Measurements from ENCODE around the gene KCNT1.

KCNT1 gene

GRCh38 chr9:135705376-135705775 lies 3.4 kb downstream of the KCNT1 start:
- no peak overlapping the region for H3K9ac ChIP-seq (ENCODE audit: low read length)
- H3K9me3 ChIP-seq (ENCODE audit: control insufficient read depth, low read length) = no peaks in the 10 kb centered on the region
- no peaks in the 10 kb centered on the region for H3K36me3 ChIP-seq (ENCODE audit: control insufficient read depth, insufficient read depth, low read length)
- H3K27me3 ChIP-seq (ENCODE audit: control insufficient read depth, insufficient read depth, low read length) = peaks cover 21% of the 10 kb centered on the region
- no peak overlapping the region for H3K4me3 ChIP-seq (ENCODE audit: low read length)
- peaks cover 4% of the 10 kb centered on the region for H3K4me1 ChIP-seq (ENCODE audit: control insufficient read depth, insufficient read depth, low read length)

GRCh38 chr9:135706288-135706687 lies 4.3 kb downstream of the KCNT1 start:
- peaks cover 4% of the 10 kb centered on the region for H3K4me1 ChIP-seq (ENCODE audit: control insufficient read depth, insufficient read depth, low read length)
- no peaks in the 10 kb centered on the region for H3K9me3 ChIP-seq (ENCODE audit: control insufficient read depth, low read length)
- H3K27me3 ChIP-seq (ENCODE audit: control insufficient read depth, insufficient read depth, low read length) = peaks cover 19% of the 10 kb centered on the region
- no peaks in the 10 kb centered on the region for H3K36me3 ChIP-seq (ENCODE audit: control insufficient read depth, insufficient read depth, low read length)
- no peak overlapping the region for H3K9ac ChIP-seq (ENCODE audit: low read length)
- no peak overlapping the region for H3K4me3 ChIP-seq (ENCODE audit: low read length)

GRCh38 chr9:135707252-135708138 lies 5.5 kb downstream of the KCNT1 start:
- H3K9me3 ChIP-seq (ENCODE audit: control insufficient read depth, low read length) = no peaks in the 10 kb centered on the region
- no peak overlapping the region for H3K4me3 ChIP-seq (ENCODE audit: low read length)
- no peaks in the 10 kb centered on the region for H3K36me3 ChIP-seq (ENCODE audit: control insufficient read depth, insufficient read depth, low read length)
- no peaks in the 10 kb centered on the region for H3K4me1 ChIP-seq (ENCODE audit: control insufficient read depth, insufficient read depth, low read length)
- no peak overlapping the region for H3K9ac ChIP-seq (ENCODE audit: low read length)
- peaks cover 11% of the 10 kb centered on the region for H3K27me3 ChIP-seq (ENCODE audit: control insufficient read depth, insufficient read depth, low read length)

GRCh38 chr9:135708164-135708563 lies 6.2 kb downstream of the KCNT1 start:
- Histone ChIP-seq H3K36me3 (ENCODE audit: control insufficient read depth, insufficient read depth, low read length) (no peaks in the 10 kb centered on the region), H3K4me3 (ENCODE audit: low read length) (no peak overlapping the region), H3K4me1 (ENCODE audit: control insufficient read depth, insufficient read depth, low read length) (no peaks in the 10 kb centered on the region), H3K27me3 (ENCODE audit: control insufficient read depth, insufficient read depth, low read length) (peaks cover 9% of the 10 kb centered on the region), H3K9me3 (ENCODE audit: control insufficient read depth, low read length) (no peaks in the 10 kb centered on the region), H3K9ac (ENCODE audit: low read length) (no peak overlapping the region)

GRCh38 chr9:135711391-135711790 lies 9.4 kb downstream of the KCNT1 start:
- H3K9ac ChIP-seq (ENCODE audit: low read length) = no peak overlapping the region
- H3K4me1 ChIP-seq (ENCODE audit: control insufficient read depth, insufficient read depth, low read length) = no peaks in the 10 kb centered on the region
- H3K4me3 ChIP-seq (ENCODE audit: low read length) = no peak overlapping the region
- no peaks in the 10 kb centered on the region for H3K9me3 ChIP-seq (ENCODE audit: control insufficient read depth, low read length)
- no peaks in the 10 kb centered on the region for H3K36me3 ChIP-seq (ENCODE audit: control insufficient read depth, insufficient read depth, low read length)
- peaks cover 37% of the 10 kb centered on the region for H3K27me3 ChIP-seq (ENCODE audit: control insufficient read depth, insufficient read depth, low read length)

- H3K27me3 ChIP-seq (ENCODE audit: control insufficient read depth, insufficient read depth, low read length) = peaks cover 41% of the 10 kb centered on the region
- no peaks in the 10 kb centered on the region for H3K36me3 ChIP-seq (ENCODE audit: control insufficient read depth, insufficient read depth, low read length)
- no peak overlapping the region for H3K4me3 ChIP-seq (ENCODE audit: low read length)
- H3K9me3 ChIP-seq (ENCODE audit: control insufficient read depth, low read length) = no peaks in the 10 kb centered on the region
- no peaks in the 10 kb centered on the region for H3K4me1 ChIP-seq (ENCODE audit: control insufficient read depth, insufficient read depth, low read length)
- no peak overlapping the region for H3K9ac ChIP-seq (ENCODE audit: low read length)
These were observed 9.9 kb downstream of the KCNT1 start for GRCh38 chr9:135711881-135712280.

GRCh38 chr9:135712613-135713295 lies 10.8 kb downstream of the KCNT1 start:
- H3K27me3 ChIP-seq (ENCODE audit: control insufficient read depth, insufficient read depth, low read length) = peaks cover 40% of the 10 kb centered on the region
- no peaks in the 10 kb centered on the region for H3K9me3 ChIP-seq (ENCODE audit: control insufficient read depth, low read length)
- H3K4me3 ChIP-seq (ENCODE audit: low read length) = no peak overlapping the region
- H3K4me1 ChIP-seq (ENCODE audit: control insufficient read depth, insufficient read depth, low read length) = no peaks in the 10 kb centered on the region
- no peaks in the 10 kb centered on the region for H3K36me3 ChIP-seq (ENCODE audit: control insufficient read depth, insufficient read depth, low read length)
- no peak overlapping the region for H3K9ac ChIP-seq (ENCODE audit: low read length)

- Histone ChIP-seq H3K9me3 (ENCODE audit: control insufficient read depth, low read length) (no peaks in the 10 kb centered on the region), H3K27me3 (ENCODE audit: control insufficient read depth, insufficient read depth, low read length) (peaks cover 45% of the 10 kb centered on the region), H3K4me1 (ENCODE audit: control insufficient read depth, insufficient read depth, low read length) (no peaks in the 10 kb centered on the region), H3K4me3 (ENCODE audit: low read length) (no peak overlapping the region), H3K36me3 (ENCODE audit: control insufficient read depth, insufficient read depth, low read length) (no peaks in the 10 kb centered on the region), H3K9ac (ENCODE audit: low read length) (no peak overlapping the region)
These were observed 12.5 kb downstream of the KCNT1 start for GRCh38 chr9:135714242-135715055.

GRCh38 chr9:135715056-135715595 lies 13.1 kb downstream of the KCNT1 start:
- Histone ChIP-seq H3K36me3 (ENCODE audit: control insufficient read depth, insufficient read depth, low read length) (no peaks in the 10 kb centered on the region), H3K27me3 (ENCODE audit: control insufficient read depth, insufficient read depth, low read length) (peaks cover 45% of the 10 kb centered on the region), H3K4me3 (ENCODE audit: low read length) (no peak overlapping the region), H3K4me1 (ENCODE audit: control insufficient read depth, insufficient read depth, low read length) (no peaks in the 10 kb centered on the region), H3K9me3 (ENCODE audit: control insufficient read depth, low read length) (no peaks in the 10 kb centered on the region), H3K9ac (ENCODE audit: low read length) (no peak overlapping the region)

- H3K9me3 ChIP-seq (ENCODE audit: control insufficient read depth, low read length) = no peaks in the 10 kb centered on the region
- H3K4me1 ChIP-seq (ENCODE audit: control insufficient read depth, insufficient read depth, low read length) = no peaks in the 10 kb centered on the region
- peaks cover 45% of the 10 kb centered on the region for H3K27me3 ChIP-seq (ENCODE audit: control insufficient read depth, insufficient read depth, low read length)
- H3K9ac ChIP-seq (ENCODE audit: low read length) = no peak overlapping the region
- no peak overlapping the region for H3K4me3 ChIP-seq (ENCODE audit: low read length)
- no peaks in the 10 kb centered on the region for H3K36me3 ChIP-seq (ENCODE audit: control insufficient read depth, insufficient read depth, low read length)
These were observed 14.1 kb downstream of the KCNT1 start for GRCh38 chr9:135716045-135716444.

GRCh38 chr9:135717410-135717809 lies 15.4 kb downstream of the KCNT1 start:
- Histone ChIP-seq H3K9me3 (ENCODE audit: control insufficient read depth, low read length) (no peaks in the 10 kb centered on the region), H3K4me3 (ENCODE audit: low read length) (no peak overlapping the region), H3K27me3 (ENCODE audit: control insufficient read depth, insufficient read depth, low read length) (peaks cover 45% of the 10 kb centered on the region), H3K9ac (ENCODE audit: low read length) (no peak overlapping the region), H3K36me3 (ENCODE audit: control insufficient read depth, insufficient read depth, low read length) (no peaks in the 10 kb centered on the region), H3K4me1 (ENCODE audit: control insufficient read depth, insufficient read depth, low read length) (no peaks in the 10 kb centered on the region)

Measured in mucosa of stomach (tissue), 1 donor.